Measurements from ENCODE around the gene ZNF579.
"Not testable (repeated sequence)": the region's sequence is repeated elsewhere in the genome, so short reads cannot be mapped to it uniquely, and the experiment has no call there.

The ZNF579 gene

DNA sequence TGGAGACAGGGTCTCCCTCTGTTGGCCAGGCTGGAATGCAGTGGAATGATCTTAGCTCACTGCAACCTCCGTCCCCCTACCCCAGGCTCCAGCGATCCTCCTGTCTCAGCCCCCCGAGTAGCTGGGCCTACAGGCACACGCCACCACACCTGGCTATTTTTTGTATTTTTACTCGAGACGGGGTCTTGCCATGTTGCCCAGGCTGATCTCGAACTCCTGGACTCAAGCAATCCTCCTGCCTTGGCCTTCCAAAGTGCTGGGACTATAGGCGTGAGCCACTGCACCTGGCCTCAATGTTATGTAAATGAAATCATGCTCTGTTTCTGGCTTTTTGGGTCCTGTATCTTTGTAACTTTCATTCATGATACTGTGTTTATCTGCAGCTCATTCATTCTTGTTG, 8.1 kb upstream of the ZNF579 start:
- DNase-seq (ENCODE audit: low read depth): no peak
- TF ChIP-seq, protein P1, sequence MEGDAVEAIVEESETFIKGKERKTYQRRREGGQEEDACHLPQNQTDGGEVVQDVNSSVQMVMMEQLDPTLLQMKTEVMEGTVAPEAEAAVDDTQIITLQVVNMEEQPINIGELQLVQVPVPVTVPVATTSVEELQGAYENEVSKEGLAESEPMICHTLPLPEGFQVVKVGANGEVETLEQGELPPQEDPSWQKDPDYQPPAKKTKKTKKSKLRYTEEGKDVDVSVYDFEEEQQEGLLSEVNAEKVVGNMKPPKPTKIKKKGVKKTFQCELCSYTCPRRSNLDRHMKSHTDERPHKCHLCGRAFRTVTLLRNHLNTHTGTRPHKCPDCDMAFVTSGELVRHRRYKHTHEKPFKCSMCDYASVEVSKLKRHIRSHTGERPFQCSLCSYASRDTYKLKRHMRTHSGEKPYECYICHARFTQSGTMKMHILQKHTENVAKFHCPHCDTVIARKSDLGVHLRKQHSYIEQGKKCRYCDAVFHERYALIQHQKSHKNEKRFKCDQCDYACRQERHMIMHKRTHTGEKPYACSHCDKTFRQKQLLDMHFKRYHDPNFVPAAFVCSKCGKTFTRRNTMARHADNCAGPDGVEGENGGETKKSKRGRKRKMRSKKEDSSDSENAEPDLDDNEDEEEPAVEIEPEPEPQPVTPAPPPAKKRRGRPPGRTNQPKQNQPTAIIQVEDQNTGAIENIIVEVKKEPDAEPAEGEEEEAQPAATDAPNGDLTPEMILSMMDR (conservative IDR thresholded peaks at IDR 0.05; ENCODE audit: low read depth, low read length): no peak
- H3K4me3 ChIP-seq (ENCODE audit: low read length): no peak overlapping the region

DNA sequence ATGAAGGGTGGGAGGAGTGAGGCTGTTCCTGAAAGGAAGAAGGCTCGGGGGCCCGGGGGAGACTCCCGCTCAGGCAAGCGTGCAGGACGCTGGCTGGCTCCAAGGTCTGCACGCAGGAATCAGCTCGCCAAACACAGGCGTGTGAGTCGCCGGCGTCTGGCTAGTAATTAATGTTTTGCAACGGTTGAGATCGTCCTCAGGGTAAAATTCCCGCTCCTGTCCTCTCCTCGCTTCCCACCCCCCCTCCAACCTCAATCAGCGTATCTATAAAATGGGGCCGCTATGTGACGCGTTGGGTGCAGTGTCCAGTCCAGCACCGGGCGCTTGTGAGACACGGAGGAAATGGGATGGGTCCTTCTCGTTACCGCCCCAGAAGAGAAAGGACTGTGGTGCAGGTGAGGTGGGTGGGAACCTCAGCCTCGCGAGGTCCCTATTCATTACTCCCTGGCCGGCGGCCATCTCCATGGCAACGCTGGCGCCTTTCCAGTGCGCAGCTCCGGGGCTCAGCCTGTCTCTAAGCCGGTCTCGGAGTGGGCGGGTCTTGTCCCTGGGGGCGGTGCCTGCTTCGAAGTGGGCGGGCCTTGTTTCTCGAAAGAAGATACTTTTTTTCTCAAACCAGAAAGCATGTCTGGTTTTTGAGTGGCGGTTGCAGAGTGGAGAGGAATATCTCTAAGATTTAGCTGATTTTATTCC, 6.5 kb upstream of the ZNF579 start:
- TF ChIP-seq, protein P1 (conservative IDR thresholded peaks at IDR 0.05; ENCODE audit: low read depth, low read length): no peak
- DNase-seq (ENCODE audit: low read depth): peak; percentile 83
- H3K4me3 ChIP-seq (ENCODE audit: low read length): peak overlapping the region; percentile 48

DNA sequence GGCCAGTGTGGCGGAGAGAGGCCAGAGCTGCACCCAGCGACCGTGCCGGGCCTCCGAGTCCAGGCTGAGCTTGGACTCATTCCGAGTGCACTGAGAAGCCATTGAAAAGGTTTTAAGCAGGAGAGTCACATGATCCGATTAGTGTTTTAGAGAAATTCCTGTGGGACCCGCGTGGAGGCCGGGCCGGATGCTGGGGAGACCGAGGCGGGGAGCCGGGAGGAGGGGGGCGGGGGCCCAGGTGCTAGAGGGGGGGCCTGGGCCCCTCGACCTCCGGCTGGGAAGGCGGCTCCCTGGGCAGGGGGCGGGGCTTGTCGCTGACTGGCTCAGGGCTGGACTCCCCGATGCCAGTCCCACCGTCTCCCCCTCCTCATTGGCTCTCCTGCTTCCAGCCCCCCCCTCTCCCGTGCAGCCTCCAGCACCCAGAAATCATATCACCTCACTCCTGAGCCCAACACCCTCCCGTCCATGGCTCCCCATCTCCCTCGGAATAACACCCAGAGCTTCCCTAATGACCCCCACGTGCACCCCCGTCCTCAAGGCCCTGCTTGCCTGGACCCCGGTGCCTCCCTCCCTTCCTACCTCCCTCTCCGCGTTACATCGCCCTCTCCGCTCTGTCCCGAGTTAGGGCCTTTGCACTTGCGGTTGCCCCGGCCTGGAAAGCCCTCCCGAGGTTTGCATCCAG, 5.2 kb upstream of the ZNF579 start:
- H3K4me3 ChIP-seq (ENCODE audit: low read length): peak overlapping the region; percentile 30
- DNase-seq (ENCODE audit: low read depth): peak; percentile 90
- TF ChIP-seq, protein P1 (conservative IDR thresholded peaks at IDR 0.05; ENCODE audit: low read depth, low read length): no peak

DNA sequence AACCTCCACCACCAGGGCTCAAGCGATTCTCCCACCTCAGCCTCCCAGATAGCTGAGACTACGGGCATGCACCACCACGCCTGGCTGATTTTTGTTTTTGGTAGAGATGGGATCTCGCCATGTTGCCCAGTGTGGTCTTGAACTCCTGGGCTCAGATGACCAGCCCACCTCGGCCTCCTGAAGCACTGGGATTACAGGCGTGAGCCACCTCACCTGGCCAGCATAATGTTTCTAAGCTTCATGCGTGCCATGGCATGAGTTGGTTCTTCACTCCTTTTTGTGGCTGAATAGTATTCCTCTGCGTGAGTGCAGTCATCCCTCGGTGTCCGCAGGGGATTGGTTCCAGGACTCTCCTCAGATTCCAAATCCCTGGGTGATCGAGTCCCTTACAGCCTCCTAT, 4.2 kb upstream of the ZNF579 start:
- DNase-seq (ENCODE audit: low read depth): no peak
- TF ChIP-seq, protein P1 (conservative IDR thresholded peaks at IDR 0.05; ENCODE audit: low read depth, low read length): no peak
- no peak overlapping the region for H3K4me3 ChIP-seq (ENCODE audit: low read length)

DNA sequence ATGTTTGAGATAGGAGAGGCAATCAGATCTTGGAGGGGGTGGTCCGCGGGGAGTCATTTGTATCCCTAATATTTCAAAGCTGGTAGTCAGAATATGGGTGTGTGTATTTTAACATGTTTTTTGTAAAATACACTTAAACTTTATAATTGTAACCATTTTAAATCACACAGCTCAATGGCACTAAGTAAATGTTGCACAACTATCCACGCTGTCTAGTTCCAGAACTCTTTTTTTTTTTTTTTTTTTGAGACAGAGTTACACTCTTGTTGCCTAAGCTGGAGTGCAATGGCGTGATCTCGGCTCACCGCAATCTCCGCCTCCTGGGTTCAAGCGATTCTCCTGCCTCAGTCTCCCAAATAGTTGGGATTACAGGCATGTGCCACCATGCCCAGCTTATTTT, 3.2 kb upstream of the ZNF579 start:
- not testable (repeated sequence) for H3K4me3 ChIP-seq (ENCODE audit: low read length); DNase-seq (ENCODE audit: low read depth)

DNA sequence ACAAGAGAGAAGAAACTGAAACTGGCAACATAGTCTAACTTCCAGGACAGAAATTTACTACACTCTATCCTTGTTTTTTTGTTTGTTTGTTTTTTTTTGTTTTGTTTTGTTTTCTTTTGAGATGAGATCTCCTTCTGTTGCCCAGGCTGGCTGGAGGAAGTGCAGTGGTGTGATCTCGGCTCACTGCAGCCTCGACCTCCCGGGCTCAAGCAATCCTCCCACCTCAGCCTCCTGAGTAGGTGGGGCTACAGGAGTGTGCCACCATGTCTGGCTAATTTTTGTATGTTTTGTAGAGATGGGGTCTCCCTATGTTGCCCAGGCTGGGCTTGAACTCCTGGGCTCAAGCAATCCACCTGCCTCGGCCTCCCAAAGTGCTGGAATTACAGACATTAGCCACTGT, 1.6 kb upstream of the ZNF579 start:
- not testable (repeated sequence) for DNase-seq (ENCODE audit: low read depth); H3K4me3 ChIP-seq (ENCODE audit: low read length)

DNA sequence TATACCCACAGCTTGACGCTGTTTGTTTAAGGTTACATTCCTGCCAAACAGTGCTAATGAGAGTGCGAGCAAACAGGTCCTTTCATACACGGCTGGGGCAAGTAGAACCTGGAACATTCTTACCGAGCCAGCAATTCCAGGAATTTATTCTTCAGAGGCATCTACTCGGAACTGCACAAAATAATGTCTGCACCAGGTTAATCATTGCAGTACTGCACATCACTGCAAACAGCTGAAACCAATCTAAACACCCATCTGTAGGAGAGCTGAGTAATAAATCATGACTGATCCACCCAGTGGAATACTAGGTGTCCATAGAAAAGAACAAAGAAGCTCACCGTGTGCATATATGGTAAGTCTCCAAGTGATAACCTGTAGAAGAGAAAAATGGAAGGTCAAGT, 1.2 kb upstream of the ZNF579 start:
- TF ChIP-seq, protein P1 (conservative IDR thresholded peaks at IDR 0.05; ENCODE audit: low read depth, low read length): no peak
- DNase-seq (ENCODE audit: low read depth): no peak
- H3K4me3 ChIP-seq (ENCODE audit: low read length): no peak overlapping the region

DNA sequence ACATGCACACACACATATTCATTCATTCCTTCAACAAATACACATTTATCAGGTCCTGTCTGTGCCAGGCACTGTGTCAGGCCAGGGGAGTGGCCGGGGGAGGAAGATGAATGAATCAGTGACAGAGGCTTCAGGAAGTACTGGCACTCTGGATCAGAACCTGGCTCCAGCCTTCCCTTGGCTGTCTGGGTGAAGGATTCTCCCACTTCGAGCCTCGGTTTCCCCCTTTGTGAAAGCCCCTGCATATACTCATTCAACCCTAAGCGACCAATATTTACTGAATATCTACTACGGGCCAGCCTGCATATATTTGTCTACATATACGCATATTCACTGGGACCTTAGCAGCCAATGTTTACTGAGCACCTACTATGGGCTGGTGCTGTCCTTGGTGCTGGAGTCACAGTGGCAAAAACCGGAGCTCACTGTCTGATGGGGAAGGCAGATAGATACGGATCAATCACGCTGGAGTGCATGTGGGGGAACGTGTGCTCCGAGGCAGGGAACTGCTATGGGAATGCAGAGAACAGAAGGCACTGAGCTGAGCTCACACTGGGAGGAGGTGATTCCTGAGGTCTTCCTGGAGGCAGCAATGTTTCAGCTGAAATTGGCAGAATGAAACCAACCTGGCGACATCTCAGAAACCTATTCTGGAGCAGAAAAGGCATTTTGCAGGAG, 636 bp upstream of the ZNF579 start:
- no peak for DNase-seq (ENCODE audit: low read depth)
- TF ChIP-seq, protein P1 (conservative IDR thresholded peaks at IDR 0.05; ENCODE audit: low read depth, low read length): no peak
- peak overlapping the region; percentile 89 for H3K4me3 ChIP-seq (ENCODE audit: low read length)

Data from retinal pigment epithelial cell (primary cell).